Neutrophil (primary cell): ENCODE measurements around the gene ITPRID2.

Experiments used
- H3K27ac ChIP-seq: fragments of 200-600 bp; sonication (generic); 2 replicates; pipeline ENCODE4 v1.5.1; 2016; ENCODE audit warnings: mild to moderate bottlenecking, moderate library complexity
- H3K27me3 ChIP-seq: fragments of 200-600 bp; sonication (generic); 2 replicates; pipeline ENCODE4 v1.6.0; 2016; ENCODE audit warnings: mild to moderate bottlenecking
- H3K36me3 ChIP-seq: fragments of 200-600 bp; sonication (generic); 2 replicates; pipeline ENCODE4 v1.5.1; 2017
- H3K4me1 ChIP-seq, 2 experiments: fragments of 200-600 bp in 1 of 2; sonication (generic) in 1 of 2; 1 replicate in 1 of 2; 2 replicates in 1 of 2; pipeline versions ENCODE4 v1.5.1 to v1.6.1; 2013 to 2016; ENCODE audit warnings: low read depth in 1 of 2, low read length in 1 of 2, mild to moderate bottlenecking in 1 of 2, moderate library complexity in 1 of 2; ENCODE audit not compliant: control insufficient read depth in 1 of 2, insufficient read depth in 1 of 2
- H3K4me3 ChIP-seq, 2 experiments: fragments of 200-600 bp in 1 of 2; sonication (generic) in 1 of 2; 1 replicate in 1 of 2; 2 replicates in 1 of 2; pipeline ENCODE4 v1.5.1; 2013 to 2016; ENCODE audit warnings: low read depth in 1 of 2, low read length in 1 of 2, mild to moderate bottlenecking in 1 of 2, moderate library complexity in 1 of 2
- H3K9me3 ChIP-seq: fragments of 200-600 bp; sonication (generic); 2 replicates; pipeline ENCODE4 v1.5.1; 2016
- TF ChIP-seq, protein P1 (sequence below): fragments of 200-600 bp; sonication (generic); IDR thresholded peaks from 2 replicates; pipeline ENCODE4 v1.5.1; 2016; ENCODE audit warnings: antibody characterized with exemption

ITPRID2 gene

DNA sequence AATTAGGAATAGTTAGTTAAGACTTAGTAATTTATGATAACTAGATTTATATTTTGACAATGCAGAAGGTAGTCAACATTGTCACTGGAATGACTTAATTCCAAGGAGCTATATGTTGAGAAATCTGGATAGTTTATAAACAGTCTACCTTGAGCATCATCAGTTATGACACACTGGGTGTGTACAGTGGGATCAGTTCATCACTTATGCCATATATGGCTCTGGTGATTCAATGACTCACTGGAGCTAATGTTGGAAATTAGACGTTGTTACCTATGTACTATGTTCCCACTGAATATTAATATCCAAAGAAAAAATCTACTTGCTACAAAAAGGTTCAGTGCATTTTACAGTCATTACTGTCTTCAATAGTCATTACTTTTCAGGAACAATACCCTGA is 34.0 kb upstream of the ITPRID2 start:
- no peaks in the 10 kb centered on the region for H3K27me3 ChIP-seq
- no peaks in the 10 kb centered on the region for H3K4me1 ChIP-seq
- H3K4me3 ChIP-seq = no peak overlapping the region
- H3K9me3 ChIP-seq = no peaks in the 10 kb centered on the region
- H3K36me3 ChIP-seq = no peaks in the 10 kb centered on the region
- TF ChIP-seq, protein P1, sequence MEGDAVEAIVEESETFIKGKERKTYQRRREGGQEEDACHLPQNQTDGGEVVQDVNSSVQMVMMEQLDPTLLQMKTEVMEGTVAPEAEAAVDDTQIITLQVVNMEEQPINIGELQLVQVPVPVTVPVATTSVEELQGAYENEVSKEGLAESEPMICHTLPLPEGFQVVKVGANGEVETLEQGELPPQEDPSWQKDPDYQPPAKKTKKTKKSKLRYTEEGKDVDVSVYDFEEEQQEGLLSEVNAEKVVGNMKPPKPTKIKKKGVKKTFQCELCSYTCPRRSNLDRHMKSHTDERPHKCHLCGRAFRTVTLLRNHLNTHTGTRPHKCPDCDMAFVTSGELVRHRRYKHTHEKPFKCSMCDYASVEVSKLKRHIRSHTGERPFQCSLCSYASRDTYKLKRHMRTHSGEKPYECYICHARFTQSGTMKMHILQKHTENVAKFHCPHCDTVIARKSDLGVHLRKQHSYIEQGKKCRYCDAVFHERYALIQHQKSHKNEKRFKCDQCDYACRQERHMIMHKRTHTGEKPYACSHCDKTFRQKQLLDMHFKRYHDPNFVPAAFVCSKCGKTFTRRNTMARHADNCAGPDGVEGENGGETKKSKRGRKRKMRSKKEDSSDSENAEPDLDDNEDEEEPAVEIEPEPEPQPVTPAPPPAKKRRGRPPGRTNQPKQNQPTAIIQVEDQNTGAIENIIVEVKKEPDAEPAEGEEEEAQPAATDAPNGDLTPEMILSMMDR = no peak
- H3K27ac ChIP-seq = no peak overlapping the region

DNA sequence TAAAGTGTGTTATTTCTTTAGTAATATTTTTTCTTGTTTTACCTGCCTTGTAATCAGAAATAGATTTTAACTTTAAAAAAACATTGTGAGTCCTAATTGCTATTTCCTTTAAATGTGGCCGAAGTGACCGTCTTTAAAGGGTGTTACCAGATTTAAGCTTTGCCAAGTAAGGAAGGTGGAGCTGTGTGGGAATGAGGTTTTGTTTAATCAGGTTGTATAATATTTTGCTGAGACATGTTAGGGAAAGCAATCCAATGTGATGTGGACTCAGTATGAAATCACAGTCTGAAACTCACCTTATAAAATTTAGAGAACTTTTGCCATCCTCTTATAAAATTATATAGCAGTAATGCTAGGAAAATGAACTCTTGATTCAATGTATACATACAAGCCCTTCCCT is 32.9 kb upstream of the ITPRID2 start:
- Histone ChIP-seq H3K27me3 (no peaks in the 10 kb centered on the region), H3K36me3 (no peaks in the 10 kb centered on the region), H3K27ac (no peak overlapping the region), H3K4me1 (no peaks in the 10 kb centered on the region), H3K4me3 (no peak overlapping the region), H3K9me3 (no peaks in the 10 kb centered on the region)
- TF ChIP-seq, protein P1 = no peak

DNA sequence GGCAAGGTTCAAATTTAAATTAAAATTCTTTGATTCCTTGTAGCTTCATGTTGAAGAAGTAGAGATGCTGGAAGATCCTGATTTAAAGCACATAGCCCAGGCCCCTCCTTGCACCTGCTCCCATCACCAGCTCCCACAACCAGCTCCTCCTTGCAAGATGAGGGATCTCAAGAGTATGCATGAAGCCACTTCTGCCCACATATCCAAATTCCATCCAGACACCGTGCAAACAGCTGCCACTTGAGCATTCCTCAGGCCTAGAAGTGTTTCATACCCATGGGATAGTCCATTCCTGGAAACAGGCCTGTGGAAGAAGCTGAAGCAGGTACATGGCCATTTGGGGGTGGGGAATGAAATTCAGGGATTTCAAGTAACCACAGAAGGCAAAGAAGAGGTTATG is 32.4 kb upstream of the ITPRID2 start:
- Histone ChIP-seq H3K27ac (no peak overlapping the region), H3K27me3 (no peaks in the 10 kb centered on the region), H3K4me1 (no peaks in the 10 kb centered on the region), H3K36me3 (no peaks in the 10 kb centered on the region), H3K4me3 (no peak overlapping the region), H3K9me3 (no peaks in the 10 kb centered on the region)
- TF ChIP-seq, protein P1 = no peak

DNA sequence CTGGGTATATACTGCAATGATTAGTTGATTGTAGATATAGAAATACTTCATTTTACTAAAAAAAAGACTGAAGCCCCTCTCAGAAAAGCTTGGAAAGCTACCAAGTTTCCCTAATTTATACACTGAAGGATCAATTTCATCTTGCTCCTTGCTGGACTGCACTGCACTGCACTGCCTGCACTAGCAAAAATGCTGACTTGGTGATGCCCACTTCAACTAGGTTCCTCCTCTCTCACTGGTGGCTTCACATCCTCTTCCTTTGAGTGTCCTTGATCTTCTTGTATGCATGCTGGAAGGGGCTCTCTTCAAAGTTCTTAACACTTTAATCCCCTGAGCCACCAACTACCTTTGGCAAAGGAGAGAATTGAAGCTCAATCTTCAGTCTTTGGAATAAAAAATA is 31.7 kb upstream of the ITPRID2 start:
- Histone ChIP-seq H3K4me3 (no peak overlapping the region), H3K27ac (no peak overlapping the region)

DNA sequence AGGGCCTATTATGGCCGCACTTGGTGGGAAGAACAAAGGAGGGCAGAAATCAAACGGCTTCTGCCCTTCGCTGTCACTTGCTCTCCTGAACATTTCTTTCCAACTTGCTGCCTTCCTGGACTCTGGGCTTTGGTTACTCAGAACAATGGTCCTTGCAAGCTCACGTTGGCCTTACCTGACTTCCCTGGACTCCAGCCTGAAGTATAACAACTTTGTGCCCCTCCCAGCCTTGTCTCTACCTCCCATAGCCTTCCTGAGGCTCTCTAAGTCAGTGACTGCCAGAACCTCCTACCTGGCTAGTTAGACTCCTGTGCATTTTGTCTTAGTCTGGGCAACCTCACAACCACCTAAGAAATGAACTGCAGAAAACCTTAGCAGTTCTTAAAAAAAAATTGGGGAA is 30.2 kb upstream of the ITPRID2 start:
- H3K9me3 ChIP-seq = no peaks in the 10 kb centered on the region
- no peak overlapping the region for H3K27ac ChIP-seq
- H3K4me1 ChIP-seq = no peaks in the 10 kb centered on the region
- no peak overlapping the region for H3K4me3 ChIP-seq
- H3K36me3 ChIP-seq = no peaks in the 10 kb centered on the region
- TF ChIP-seq, protein P1 = no peak
- no peaks in the 10 kb centered on the region for H3K27me3 ChIP-seq

More for the DNA sequence above, 31.7 kb upstream of the ITPRID2 start:
- Histone ChIP-seq H3K4me1 (no peaks in the 10 kb centered on the region), H3K27me3 (no peaks in the 10 kb centered on the region), H3K9me3 (no peaks in the 10 kb centered on the region), H3K36me3 (no peaks in the 10 kb centered on the region)
- TF ChIP-seq, protein P1 = no peak
